ENCODE data around the gene TACC2. TPM values are rescaled to one million over a fixed set of nuclear protein-coding genes. Genes with fewer than 3 reads are reported as not detected.

TACC2 gene
- polyA plus RNA-seq, 4 donors = 40.9 to 55.4 (median 45.8) TPM

GRCh38 chr10:122301055-122301810, 312.3 kb downstream of the TACC2 start:
- no peak for DNase-seq (ENCODE audit: low read depth in 4 of 4, low spot score in 3 of 4)

GRCh38 chr10:122301811-122302115, 312.8 kb downstream of the TACC2 start:
- DNase-seq (ENCODE audit: low read depth in 4 of 4, low spot score in 3 of 4) = no peak

GRCh38 chr10:122302315-122302714, 313.4 kb downstream of the TACC2 start:
- DNase-seq (ENCODE audit: low read depth in 4 of 4, low spot score in 3 of 4) = no peak

- DNase-seq (ENCODE audit: low read depth in 4 of 4, low spot score in 3 of 4) = no peak
Measured at GRCh38 chr10:122303271-122304053, 314.5 kb downstream of the TACC2 start.

Other genes with a start within 250 kb of the TACC2 start
- 10 to 100 TPM; 36.3 to 48.4 (median 43.4) TPM for gene ATE1, start 61.1 kb upstream of the TACC2 start, polyA plus RNA-seq (ENCODE audit: insufficient read length in 4 of 4)
- 10 to 100 TPM; 74.5 to 91.2 (median 77.8) TPM for gene NSMCE4A, start 13.9 kb upstream of the TACC2 start, polyA plus RNA-seq (ENCODE audit: insufficient read length in 4 of 4)